Adipocyte (in vitro differentiated cells): ENCODE results near the gene ST6GALNAC4.

Source experiments
- DNase-seq: peaks from one replicate; pipeline ENCODE4 v3.0.0-alpha.2; 2015; ENCODE audit warnings: low read depth
- H3K27me3 ChIP-seq: replicated peaks from 2 replicates; pipeline ENCODE4 v1.7.0; 2013; ENCODE audit warnings: mild to moderate bottlenecking, low read length, moderate library complexity; ENCODE audit not compliant: control insufficient read depth, insufficient read depth
- H3K36me3 ChIP-seq: 2 replicates; pipeline ENCODE4 v1.7.0; 2013; ENCODE audit warnings: low read length, mild to moderate bottlenecking, moderate library complexity; ENCODE audit not compliant: control insufficient read depth, insufficient read depth, severe bottlenecking
- H3K4me1 ChIP-seq: 2 replicates; pipeline ENCODE4 v1.7.0; 2013; ENCODE audit warnings: mild to moderate bottlenecking, low read length, moderate library complexity; ENCODE audit not compliant: control insufficient read depth, insufficient read depth
- H3K4me3 ChIP-seq: 2 replicates; pipeline ENCODE4 v1.7.0; 2013; ENCODE audit warnings: mild to moderate bottlenecking, low read length, moderate library complexity
- H3K9ac ChIP-seq: 2 replicates; pipeline ENCODE4 v1.7.0; 2013; ENCODE audit warnings: mild to moderate bottlenecking, low read length, moderate library complexity
- H3K9me3 ChIP-seq: 2 replicates; pipeline ENCODE4 v1.7.0; 2013; ENCODE audit warnings: mild to moderate bottlenecking, low read length, moderate library complexity; ENCODE audit not compliant: control insufficient read depth

The ST6GALNAC4 gene

DNA sequence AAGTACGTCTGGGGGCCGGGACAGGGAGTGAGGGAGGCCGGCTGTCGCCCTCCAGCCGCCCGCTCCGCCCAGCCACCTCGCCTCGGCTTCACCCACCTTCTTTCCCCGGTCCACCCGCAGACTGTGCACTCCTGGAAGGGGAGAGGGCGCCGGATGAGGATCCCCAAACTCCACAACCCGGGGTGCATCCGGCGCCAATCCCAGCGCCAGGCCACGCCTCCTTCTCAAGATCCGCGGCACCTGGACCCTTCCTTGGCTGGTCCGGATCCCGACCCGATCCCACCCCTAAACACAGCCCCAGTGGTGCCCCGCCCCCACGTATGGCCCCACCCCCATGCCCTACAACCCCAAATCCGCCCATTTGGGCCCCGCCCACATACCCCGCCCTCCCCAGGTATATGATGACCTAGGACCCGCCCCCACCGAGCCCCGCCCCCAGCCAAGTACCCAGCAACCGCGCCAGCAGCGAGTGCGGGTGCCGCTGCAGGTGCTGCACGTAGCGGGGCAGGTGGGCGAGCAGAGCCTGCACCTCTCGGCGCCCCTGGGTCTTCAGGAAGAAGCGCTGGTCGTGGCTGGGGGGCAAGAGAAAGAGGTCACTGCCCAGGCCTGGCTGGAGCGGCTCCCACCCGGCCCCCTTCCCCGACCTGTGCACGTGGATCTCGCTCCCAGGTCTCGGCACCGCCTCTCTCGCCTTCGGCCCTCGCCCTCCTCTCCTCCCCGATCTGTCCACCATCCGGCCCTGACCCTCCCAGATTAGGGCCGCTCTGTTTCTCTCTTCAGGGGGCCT lies 10.6 kb upstream of the ST6GALNAC4 start:
- Histone ChIP-seq H3K27me3 (no peaks in the 10 kb centered on the region), H3K9ac (peak overlapping the region; percentile 1), H3K4me3 (no peak overlapping the region), H3K4me1 (peaks cover 31% of the 10 kb centered on the region), H3K36me3 (no peaks in the 10 kb centered on the region), H3K9me3 (no peaks in the 10 kb centered on the region)
- no peak for DNase-seq

DNA sequence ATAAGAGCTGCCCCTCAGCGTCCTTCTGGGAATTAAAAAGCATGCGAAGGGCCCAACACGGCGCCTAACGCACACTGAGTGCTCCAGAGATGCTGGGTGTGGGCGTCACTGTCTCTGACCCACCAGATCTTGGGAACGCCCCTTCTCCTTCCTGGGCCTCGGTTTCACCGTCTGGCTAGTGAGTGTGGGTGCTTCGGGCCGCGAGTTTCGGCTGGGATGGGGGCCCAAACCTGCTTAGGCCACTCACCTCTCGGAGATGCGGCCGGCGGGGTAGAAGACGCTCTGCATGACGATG lies 10.0 kb upstream of the ST6GALNAC4 start:
- peaks cover 32% of the 10 kb centered on the region for H3K4me1 ChIP-seq
- H3K27me3 ChIP-seq, result no peaks in the 10 kb centered on the region
- DNase-seq, result no peak
- no peaks in the 10 kb centered on the region for H3K9me3 ChIP-seq
- H3K36me3 ChIP-seq, result no peaks in the 10 kb centered on the region
- peak overlapping the region; percentile 1 for H3K9ac ChIP-seq
- H3K4me3 ChIP-seq, result no peak overlapping the region

DNA sequence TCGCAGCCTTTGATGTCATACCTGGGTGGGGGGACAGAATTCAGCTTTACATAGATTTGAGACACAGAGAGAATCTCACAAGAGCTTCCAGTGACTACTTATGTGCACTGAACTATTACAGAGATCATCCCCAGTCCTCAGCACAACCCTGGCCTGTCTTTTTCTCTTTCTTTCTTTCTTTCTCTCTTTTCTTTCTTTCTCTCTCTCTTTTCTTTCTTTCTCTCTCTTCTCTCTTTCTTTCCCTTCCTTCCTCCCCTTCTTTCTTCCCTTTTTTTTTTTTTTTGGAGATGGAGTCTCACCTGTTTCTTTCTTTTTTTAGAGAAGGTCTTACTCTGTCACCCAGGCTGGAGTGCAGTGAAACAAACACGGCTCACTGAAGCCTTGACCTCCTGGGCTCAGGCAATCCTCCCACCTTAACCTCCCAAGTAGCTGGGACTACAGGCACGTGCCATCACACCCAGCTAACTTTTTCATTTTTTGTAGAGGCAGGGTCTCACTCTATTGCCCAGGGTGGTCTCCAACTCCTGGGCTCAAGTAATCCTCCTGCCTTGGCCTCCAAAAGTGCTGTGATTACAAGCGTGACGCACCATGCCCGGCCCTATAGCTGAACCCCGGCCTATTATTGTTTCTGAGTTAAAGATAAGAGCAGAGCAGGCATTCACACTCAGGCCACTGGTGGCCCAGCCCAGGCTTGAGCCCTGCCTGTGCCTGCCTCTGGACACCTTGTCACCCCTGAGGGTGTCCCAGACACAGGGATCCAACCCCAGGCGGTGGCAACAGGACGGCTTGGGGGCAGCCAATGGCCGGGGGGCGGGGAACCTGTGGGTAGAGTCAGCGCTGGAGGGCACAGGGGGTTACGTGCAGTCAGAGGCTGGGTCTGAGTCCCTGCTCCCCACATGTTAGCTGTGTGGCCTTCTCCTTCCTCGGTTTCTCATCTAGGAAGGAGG lies 9.4 kb upstream of the ST6GALNAC4 start:
- no peak overlapping the region for H3K4me3 ChIP-seq
- peaks cover 30% of the 10 kb centered on the region for H3K4me1 ChIP-seq
- no peak for DNase-seq
- no peaks in the 10 kb centered on the region for H3K9me3 ChIP-seq
- peak overlapping the region; percentile 1 for H3K9ac ChIP-seq
- H3K36me3 ChIP-seq, result no peaks in the 10 kb centered on the region
- H3K27me3 ChIP-seq, result no peaks in the 10 kb centered on the region

DNA sequence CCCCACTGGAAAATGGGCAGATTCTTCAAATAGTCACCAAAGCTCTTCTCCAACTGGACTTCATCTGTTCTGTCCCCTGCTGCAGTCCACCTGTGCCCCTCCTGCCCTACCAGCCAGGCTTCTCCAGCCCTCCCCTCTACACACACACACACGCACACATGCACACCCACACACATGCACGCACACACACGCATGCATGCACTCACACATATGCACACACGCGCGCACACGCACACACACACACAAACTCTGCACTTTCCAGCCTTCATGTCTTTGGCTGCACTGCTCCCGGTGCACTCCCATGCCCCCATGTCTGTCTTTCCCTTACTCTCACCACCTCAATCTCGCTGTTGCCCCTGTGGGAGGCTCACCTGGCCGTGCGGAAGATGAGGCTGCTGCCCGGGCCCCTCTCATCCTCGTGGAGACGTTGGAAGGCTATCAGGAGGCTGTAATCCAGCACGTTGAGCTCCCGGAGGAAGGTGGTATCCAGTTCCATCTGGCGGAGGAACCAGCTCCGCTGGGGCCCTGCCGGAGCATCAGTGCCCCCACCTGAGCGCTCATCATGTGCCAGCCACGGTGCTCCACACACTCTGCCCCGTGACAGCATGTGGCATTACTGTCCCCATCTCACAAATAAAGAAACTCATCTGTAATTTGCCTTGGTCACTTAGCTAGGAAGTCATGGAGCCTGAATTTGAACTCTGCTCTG lies 8.0 kb upstream of the ST6GALNAC4 start:
- Histone ChIP-seq H3K4me3 (no peak overlapping the region), H3K36me3 (no peaks in the 10 kb centered on the region), H3K9ac (no peak overlapping the region), H3K9me3 (no peaks in the 10 kb centered on the region), H3K27me3 (no peaks in the 10 kb centered on the region), H3K4me1 (peaks cover 35% of the 10 kb centered on the region)
- DNase-seq, result no peak

DNA sequence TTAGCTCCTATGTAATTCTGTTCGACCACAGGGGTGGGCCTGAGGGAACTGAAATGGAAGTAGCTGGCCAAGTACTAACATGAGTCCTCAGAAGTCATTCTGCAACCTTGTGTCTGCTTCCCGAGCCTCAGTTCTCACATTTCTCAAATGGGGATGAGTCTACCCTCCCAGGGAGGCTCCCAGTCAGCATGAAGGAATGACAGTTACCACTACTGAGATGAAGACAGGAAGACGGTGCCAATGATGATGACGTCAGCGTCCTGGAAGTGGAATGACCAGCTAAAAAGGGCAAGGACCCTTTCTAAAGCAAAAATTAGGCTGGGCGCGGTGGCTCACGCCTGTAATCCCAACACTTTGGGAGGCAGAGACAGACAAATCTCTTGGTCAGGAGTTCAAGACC lies 6.9 kb upstream of the ST6GALNAC4 start:
- Histone ChIP-seq H3K4me1 (peaks cover 45% of the 10 kb centered on the region), H3K36me3 (no peaks in the 10 kb centered on the region), H3K4me3 (no peak overlapping the region), H3K9me3 (no peaks in the 10 kb centered on the region), H3K27me3 (no peaks in the 10 kb centered on the region), H3K9ac (peak overlapping the region; percentile 58)
- peak; percentile 86 for DNase-seq

DNA sequence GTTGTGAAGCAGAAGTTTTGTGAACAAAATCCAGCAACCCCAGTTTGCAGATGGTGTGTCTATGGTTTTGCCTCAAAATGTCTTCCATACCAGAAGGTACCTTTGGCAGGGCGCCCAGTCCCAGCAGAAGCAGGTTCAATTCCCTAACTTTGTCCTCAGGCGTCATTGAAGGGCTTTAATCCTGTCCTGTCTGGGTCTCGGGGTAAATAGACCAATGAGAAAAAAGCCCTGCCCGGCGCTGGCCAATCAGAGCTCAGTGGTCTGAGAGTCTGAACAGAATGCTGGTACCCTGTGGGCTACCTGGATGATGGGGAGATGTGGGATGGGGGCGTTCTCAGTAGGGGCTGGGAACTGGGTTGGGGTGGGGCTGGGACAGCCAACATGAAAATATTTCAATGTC lies 6.2 kb upstream of the ST6GALNAC4 start:
- H3K4me1 ChIP-seq, result peaks cover 52% of the 10 kb centered on the region

DNA sequence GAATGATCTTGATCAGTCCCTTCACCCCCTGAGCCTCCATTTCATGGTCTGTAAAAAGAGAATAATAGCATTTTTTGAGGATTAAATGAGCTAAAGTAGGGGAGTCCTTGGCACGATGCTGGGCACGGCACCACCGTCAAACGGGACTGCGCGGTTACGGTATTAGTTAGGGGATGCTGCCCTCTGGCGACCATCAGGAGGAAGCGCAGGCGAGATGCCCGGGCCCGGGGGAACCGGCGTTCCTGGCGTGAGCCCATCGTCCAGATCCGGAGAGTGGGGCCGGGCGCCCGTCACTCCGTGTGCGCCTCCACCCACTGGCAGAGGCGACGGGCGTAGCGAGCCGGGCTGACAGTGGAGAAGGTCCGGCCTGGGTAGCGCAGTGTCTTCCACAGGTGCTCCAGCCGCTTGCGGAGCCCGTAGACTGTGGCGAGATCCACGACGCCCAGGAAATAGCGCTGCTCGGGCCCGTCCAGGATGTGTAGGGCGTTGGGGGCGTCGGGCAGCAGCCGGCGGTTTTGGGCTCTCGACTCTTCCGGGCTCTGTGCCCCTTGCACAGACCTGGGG lies 4.8 kb upstream of the ST6GALNAC4 start:
- H3K9me3 ChIP-seq, result no peaks in the 10 kb centered on the region
- peak overlapping the region; percentile 64 for H3K4me3 ChIP-seq
- peaks cover 59% of the 10 kb centered on the region for H3K4me1 ChIP-seq
- no peaks in the 10 kb centered on the region for H3K36me3 ChIP-seq
- no peaks in the 10 kb centered on the region for H3K27me3 ChIP-seq
- peak overlapping the region; percentile 79 for H3K9ac ChIP-seq
- DNase-seq, result peak; percentile 85

More for the DNA sequence above, 6.2 kb upstream of the ST6GALNAC4 start:
- no peaks in the 10 kb centered on the region for H3K36me3 ChIP-seq
- H3K27me3 ChIP-seq, result no peaks in the 10 kb centered on the region
- peak overlapping the region; percentile 58 for H3K9ac ChIP-seq
- H3K4me3 ChIP-seq, result no peak overlapping the region
- H3K9me3 ChIP-seq, result no peaks in the 10 kb centered on the region
- DNase-seq, result no peak

DNA sequence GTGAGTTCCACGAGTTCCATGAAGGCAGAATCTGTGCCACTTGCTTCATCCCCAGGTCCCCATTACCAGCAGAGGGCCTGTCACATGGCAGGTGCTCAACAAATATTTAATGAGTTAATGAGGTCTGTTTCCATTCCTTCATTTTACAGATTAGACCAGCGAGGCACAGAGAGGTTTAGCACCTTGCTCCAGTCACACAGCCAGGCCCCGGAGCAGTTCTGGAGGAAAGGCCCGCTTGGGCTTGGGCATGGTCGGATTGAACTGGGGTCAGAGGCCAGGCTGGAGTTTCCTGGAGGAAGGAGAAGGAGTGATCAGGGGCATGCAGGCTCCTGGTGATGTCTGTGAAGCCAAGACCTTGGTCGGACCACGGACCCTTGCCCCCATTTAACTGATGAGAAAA lies 4.0 kb upstream of the ST6GALNAC4 start:
- DNase-seq, result no peak
- Histone ChIP-seq H3K36me3 (no peaks in the 10 kb centered on the region), H3K4me3 (no peak overlapping the region), H3K4me1 (peaks cover 62% of the 10 kb centered on the region), H3K27me3 (no peaks in the 10 kb centered on the region), H3K9ac (peak overlapping the region; percentile 79), H3K9me3 (no peaks in the 10 kb centered on the region)

DNA sequence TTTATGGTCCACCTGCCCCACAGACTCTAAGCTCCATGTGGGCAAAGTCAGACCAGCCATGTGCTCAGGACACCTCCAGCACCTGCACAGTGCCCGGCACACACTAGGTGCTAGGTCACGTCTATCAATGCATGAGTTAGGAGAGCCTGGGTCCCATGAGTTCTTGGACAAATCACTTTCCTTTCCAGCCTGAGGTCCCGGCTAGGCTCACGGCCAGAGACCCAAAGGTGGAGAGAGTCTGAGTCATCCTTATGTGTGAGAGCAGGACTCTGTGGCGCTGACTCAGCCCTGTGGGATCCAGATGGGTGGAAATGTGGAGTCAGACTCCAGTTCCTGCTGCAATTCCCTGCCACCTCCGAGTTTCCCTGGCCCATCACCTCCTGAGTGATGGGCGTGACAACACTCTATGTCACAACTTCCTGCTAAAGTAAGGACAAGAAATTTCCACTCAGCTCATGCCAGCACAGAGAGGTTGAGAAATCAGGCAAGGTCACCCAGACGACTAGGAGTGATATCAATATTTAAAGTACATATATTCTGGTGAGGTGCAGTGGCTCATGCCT lies 2.5 kb upstream of the ST6GALNAC4 start:
- H3K9ac ChIP-seq, result peak overlapping the region; percentile 79
- no peak overlapping the region for H3K4me3 ChIP-seq
- peak; percentile 98 for DNase-seq
- H3K27me3 ChIP-seq, result no peaks in the 10 kb centered on the region
- H3K9me3 ChIP-seq, result no peaks in the 10 kb centered on the region
- H3K4me1 ChIP-seq, result peaks cover 75% of the 10 kb centered on the region
- peaks cover 4% of the 10 kb centered on the region for H3K36me3 ChIP-seq

DNA sequence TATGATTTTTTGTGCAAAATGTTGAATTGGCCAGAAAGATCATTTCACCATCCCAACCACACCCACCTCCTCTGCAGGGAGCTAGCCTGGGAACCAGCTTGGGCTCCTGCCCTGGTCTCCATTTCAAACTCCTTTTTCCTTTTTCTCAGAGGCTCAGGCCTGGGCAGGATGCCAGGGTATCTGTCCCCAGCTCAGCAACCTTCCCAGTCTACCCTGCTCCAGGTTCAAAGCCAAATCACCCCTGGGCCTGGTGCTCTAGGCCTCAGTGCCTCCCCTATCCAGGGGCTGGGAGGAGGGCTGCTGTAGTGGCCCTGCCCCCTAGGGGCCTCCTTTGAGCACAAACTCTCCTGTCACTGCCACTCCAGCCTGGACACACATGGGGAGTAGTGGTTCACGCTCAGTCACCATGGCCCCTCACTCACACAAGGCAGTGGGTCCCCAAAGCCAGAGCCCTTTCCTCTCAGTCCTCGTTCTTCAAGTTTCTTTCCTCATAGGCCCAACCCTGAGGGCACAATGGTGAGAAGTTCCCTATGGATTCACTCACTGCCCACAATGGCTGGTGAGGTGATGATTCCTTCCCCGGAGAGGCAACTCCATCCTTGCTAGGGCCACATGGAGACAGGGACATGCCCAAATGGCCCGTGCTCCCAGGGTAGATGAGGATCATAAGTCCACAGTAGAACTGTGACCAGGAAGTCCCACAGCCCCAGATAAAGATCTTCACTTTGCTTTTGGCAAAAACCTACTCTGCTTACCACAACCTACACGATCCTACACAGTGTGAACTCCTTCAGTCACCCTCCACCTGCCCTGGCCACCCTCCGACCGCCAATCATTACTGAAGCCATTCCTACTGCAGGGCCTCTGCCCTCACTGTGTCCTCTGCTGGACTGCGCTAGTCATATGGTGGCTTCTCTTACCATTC lies 1.6 kb upstream of the ST6GALNAC4 start:
- Histone ChIP-seq H3K4me3 (no peak overlapping the region), H3K9me3 (no peaks in the 10 kb centered on the region), H3K4me1 (peaks cover 69% of the 10 kb centered on the region), H3K9ac (peak overlapping the region; percentile 67), H3K27me3 (no peaks in the 10 kb centered on the region), H3K36me3 (peaks cover 9% of the 10 kb centered on the region)
- DNase-seq, result peak; percentile 57
